Measurements from ENCODE around the gene WSB1. TPM values are rescaled to one million over a fixed set of nuclear protein-coding genes. Genes with fewer than 3 reads are reported as not detected.

WSB1 gene
- total and polyA plus RNA-seq, 10 donors: 54.7 to 641 (median 408) TPM

- peaks cover 14 to 73% (median 56%) of the 10 kb centered on the region in 6 donors for H3K4me1 ChIP-seq
- DNase-seq: no peak
- intact Hi-C loops (cut with DNase I; ENCODE audit: low total_unique reads): no loop called here
- H3K9me3 ChIP-seq: no peaks in the 10 kb centered on the region
- no peaks in the 10 kb centered on the region for H3K27me3 ChIP-seq (replicated peaks in 1 of 7)
- H3K27ac ChIP-seq: peak overlapping the region in 6 of 8 donors; percentile 83 to 90 (median 87)
- TF ChIP-seq, protein P1, sequence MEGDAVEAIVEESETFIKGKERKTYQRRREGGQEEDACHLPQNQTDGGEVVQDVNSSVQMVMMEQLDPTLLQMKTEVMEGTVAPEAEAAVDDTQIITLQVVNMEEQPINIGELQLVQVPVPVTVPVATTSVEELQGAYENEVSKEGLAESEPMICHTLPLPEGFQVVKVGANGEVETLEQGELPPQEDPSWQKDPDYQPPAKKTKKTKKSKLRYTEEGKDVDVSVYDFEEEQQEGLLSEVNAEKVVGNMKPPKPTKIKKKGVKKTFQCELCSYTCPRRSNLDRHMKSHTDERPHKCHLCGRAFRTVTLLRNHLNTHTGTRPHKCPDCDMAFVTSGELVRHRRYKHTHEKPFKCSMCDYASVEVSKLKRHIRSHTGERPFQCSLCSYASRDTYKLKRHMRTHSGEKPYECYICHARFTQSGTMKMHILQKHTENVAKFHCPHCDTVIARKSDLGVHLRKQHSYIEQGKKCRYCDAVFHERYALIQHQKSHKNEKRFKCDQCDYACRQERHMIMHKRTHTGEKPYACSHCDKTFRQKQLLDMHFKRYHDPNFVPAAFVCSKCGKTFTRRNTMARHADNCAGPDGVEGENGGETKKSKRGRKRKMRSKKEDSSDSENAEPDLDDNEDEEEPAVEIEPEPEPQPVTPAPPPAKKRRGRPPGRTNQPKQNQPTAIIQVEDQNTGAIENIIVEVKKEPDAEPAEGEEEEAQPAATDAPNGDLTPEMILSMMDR (IDR thresholded peaks at IDR 0.05 in 8 of 11, conservative IDR thresholded peaks at IDR 0.05 in 3 of 11): no peak
- no peak for TF ChIP-seq POLR2AphosphoS5 (IDR thresholded peaks at IDR 0.05)
- no peak for TF ChIP-seq POLR2A (IDR thresholded peaks at IDR 0.05)
- no peak overlapping the region for H3K4me3 ChIP-seq
- H3K36me3 ChIP-seq: no peaks in the 10 kb centered on the region
Observed at GRCh38 chr17:27283751-27284150, 10.2 kb upstream of the WSB1 start.

GRCh38 chr17:27284811-27285415 lies 9.0 kb upstream of the WSB1 start:
- H3K27me3 ChIP-seq (replicated peaks in 1 of 7): no peaks in the 10 kb centered on the region
- 38 to 48% (median 39%) methylated on average over 5 of the region's 5 CpGs for WGBS, 5 donors
- H3K9me3 ChIP-seq: no peaks in the 10 kb centered on the region
- H3K4me3 ChIP-seq: peak overlapping the region in 1 of 8 donors; percentile 22
- no peaks in the 10 kb centered on the region for H3K36me3 ChIP-seq
- peak overlapping the region in 7 of 8 donors; percentile 29 to 90 (median 84) for H3K27ac ChIP-seq
- TF ChIP-seq POLR2A (IDR thresholded peaks at IDR 0.05): no peak
- TF ChIP-seq, protein P1 (IDR thresholded peaks at IDR 0.05 in 8 of 11, conservative IDR thresholded peaks at IDR 0.05 in 3 of 11): no peak
- TF ChIP-seq POLR2AphosphoS5 (IDR thresholded peaks at IDR 0.05): no peak
- H3K4me1 ChIP-seq: peaks cover 14 to 63% (median 54%) of the 10 kb centered on the region in 6 donors
- no peak for DNase-seq
- intact Hi-C loops (cut with DNase I; ENCODE audit: low total_unique reads): no loop called here

DNA sequence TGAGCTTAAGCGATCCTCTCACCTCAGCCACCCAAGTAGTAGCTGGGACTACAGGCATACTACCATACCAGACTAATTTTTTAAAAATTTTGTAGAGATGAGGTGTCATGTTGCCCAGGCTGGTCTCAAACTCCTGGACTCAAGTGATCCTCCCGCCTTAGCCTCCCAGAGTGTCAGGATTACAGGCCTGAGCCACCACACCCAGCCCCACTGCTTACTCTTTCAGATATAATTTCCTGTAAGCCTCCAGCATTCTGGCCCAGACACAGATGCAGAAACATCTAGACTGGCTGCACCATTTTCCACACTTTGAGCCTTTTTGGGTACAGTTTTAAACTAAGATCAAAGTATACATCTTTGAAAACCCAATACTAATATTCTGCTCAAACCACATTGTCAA lies 8.4 kb upstream of the WSB1 start:
- peak overlapping the region in 5 of 8 donors; percentile 60 to 90 (median 87) for H3K27ac ChIP-seq
- H3K4me3 ChIP-seq: no peak overlapping the region
- intact Hi-C loops (cut with DNase I; ENCODE audit: low total_unique reads): no loop called here
- peaks cover 14 to 57% (median 51%) of the 10 kb centered on the region in 6 donors for H3K4me1 ChIP-seq
- TF ChIP-seq POLR2AphosphoS5 (IDR thresholded peaks at IDR 0.05) (no peak), POLR2A (IDR thresholded peaks at IDR 0.05) (no peak)
- TF ChIP-seq, protein P1 (IDR thresholded peaks at IDR 0.05 in 8 of 11, conservative IDR thresholded peaks at IDR 0.05 in 3 of 11): no peak
- WGBS, 5 donors: 87 to 100% (median 94%) methylated on average over 2 of the region's 2 CpGs
- no peaks in the 10 kb centered on the region for H3K9me3 ChIP-seq
- no peaks in the 10 kb centered on the region for H3K27me3 ChIP-seq (replicated peaks in 1 of 7)
- H3K36me3 ChIP-seq: no peaks in the 10 kb centered on the region
- no peak for DNase-seq

DNA sequence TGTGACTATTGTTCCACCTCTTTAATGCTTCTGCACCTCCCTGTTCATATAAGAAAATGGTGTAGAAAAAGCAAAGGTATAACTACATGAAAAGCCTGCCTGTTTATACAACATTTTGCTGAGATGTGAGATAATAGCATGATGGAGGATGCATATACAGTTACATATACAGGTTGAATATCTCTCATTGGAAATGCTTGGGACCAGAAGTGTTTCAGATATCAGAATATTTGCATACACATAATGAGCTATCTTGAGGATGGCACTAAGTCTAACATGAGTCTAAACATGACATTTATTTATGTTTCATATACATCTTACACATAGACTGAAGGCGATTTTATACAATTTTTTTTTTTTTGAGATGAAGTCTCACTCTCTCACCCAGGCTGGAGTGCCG lies 5.7 kb upstream of the WSB1 start:
- TF ChIP-seq POLR2AphosphoS5 (IDR thresholded peaks at IDR 0.05) (no peak), POLR2A (IDR thresholded peaks at IDR 0.05) (no peak)
- TF ChIP-seq, protein P1 (IDR thresholded peaks at IDR 0.05 in 8 of 11, conservative IDR thresholded peaks at IDR 0.05 in 3 of 11): no peak
- Histone ChIP-seq H3K9me3 (no peaks in the 10 kb centered on the region), H3K4me1 (peaks cover 7 to 37% (median 30%) of the 10 kb centered on the region in 6 donors), H3K4me3 (no peak overlapping the region), H3K27ac (no peak overlapping the region), H3K27me3 (replicated peaks in 1 of 7) (no peaks in the 10 kb centered on the region), H3K36me3 (no peaks in the 10 kb centered on the region)
- WGBS, 5 donors: 90 to 98% (median 96%) methylated on average over 2 of the region's 2 CpGs
- DNase-seq: no peak
- intact Hi-C loops (cut with DNase I; ENCODE audit: low total_unique reads): no loop called here

Measured in spleen (tissue), 11 donors.